Measurements from ENCODE around the gene TRIP13.

Gene TRIP13

DNA sequence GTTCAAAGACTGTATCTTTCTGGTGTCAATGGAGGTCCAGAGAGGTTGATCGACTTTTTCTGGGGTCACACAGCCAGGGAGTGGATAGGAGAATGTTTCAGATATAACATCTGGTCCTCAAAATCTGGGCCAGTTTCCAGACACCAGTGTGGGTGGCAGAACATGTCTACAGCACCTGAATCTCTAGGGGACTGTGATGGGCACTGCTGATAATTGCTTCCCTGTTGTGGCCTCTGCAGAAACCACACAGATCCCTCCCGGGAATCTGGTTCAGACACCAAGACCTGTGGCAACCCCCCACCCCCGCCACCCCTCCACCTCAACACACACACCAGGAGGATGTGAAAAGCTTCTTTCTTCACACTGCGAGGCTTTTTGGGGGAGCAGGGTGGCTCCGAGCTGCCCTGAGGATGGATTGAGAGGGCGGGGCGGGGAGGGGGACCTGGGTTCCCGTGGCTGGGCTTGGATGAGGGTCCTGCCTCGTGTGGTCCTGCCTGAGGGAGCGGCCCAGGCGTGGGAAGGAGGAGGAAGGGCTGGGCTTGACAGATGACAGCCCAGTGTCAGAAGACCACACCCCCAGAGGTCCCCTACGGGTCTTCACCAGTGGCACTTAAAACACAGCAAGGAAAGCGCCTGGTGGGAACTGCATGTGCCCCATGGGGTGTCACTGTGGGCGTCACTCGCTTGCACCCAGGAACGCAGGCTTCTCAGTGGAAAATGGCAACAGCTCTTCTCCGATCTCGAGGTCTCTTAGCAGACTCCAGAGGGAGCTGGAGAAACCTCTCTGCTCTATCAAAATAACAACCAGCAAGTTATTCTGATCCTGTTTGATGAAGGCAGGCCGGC, 55.2 kb downstream of the TRIP13 start:
- no peak overlapping the region for H3K4me3 ChIP-seq (ENCODE audit: low read length)
- no peak for DNase-seq (ENCODE audit: low read depth)
- TF ChIP-seq, protein P1, sequence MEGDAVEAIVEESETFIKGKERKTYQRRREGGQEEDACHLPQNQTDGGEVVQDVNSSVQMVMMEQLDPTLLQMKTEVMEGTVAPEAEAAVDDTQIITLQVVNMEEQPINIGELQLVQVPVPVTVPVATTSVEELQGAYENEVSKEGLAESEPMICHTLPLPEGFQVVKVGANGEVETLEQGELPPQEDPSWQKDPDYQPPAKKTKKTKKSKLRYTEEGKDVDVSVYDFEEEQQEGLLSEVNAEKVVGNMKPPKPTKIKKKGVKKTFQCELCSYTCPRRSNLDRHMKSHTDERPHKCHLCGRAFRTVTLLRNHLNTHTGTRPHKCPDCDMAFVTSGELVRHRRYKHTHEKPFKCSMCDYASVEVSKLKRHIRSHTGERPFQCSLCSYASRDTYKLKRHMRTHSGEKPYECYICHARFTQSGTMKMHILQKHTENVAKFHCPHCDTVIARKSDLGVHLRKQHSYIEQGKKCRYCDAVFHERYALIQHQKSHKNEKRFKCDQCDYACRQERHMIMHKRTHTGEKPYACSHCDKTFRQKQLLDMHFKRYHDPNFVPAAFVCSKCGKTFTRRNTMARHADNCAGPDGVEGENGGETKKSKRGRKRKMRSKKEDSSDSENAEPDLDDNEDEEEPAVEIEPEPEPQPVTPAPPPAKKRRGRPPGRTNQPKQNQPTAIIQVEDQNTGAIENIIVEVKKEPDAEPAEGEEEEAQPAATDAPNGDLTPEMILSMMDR (conservative IDR thresholded peaks at IDR 0.05; ENCODE audit: low read depth, low read length) = no peak

DNA sequence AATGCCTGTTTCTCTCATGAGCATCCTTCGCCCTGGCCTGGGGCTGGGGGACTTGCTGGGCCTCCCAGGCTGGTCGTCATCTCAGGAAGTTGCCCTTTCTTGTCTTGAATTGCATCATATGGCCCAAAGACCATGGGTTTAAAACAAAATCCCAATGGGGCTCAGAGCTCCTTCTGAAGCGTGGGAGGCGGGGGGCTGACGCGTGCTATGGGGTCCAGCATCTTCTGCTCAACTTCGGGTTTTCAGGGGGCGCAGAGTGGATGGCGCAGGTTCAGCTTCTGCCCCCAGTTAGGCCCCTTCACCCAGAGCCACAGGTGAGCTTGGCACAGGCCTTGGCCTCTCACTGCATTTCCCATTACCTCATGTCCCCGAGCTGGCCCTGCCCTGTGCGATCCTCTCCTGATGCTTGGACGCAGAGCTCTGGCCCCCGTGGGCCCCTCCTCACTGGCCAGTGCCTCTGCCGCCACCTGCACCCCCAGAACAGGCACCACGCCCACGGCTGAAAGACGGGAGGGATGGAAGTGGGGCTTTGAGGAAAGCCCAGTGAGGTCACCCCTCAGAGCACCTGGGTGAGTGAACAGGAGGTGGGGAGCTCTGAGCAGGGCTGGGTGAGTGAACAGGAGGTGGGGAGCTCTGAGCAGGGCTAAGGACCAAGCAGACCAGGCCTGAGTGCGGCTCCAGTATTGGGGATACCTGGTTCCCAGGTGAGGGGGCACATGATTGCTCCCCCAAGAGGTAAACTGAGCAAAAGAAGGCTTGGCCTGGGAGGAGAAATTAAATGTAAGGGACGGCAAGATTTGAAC, 56.0 kb downstream of the TRIP13 start:
- no peak overlapping the region for H3K4me3 ChIP-seq (ENCODE audit: low read length)
- no peak for DNase-seq (ENCODE audit: low read depth)
- TF ChIP-seq, protein P1 (conservative IDR thresholded peaks at IDR 0.05; ENCODE audit: low read depth, low read length) = no peak

DNA sequence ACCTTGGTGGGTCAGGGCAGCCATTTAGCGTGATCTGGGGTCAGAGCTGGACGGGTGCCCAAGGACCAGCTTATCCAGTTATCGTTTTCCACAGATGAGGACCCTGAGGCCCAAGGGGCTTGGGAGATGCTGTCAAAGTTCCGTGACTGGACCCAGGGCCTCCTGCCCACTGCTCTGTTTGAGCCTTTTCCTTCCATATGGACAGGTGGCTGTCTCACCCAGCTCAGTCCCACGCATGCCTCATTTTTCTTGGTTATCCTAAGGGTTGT, 56.5 kb downstream of the TRIP13 start:
- no peak overlapping the region for H3K4me3 ChIP-seq (ENCODE audit: low read length)
- no peak for DNase-seq (ENCODE audit: low read depth)
- TF ChIP-seq, protein P1 (conservative IDR thresholded peaks at IDR 0.05; ENCODE audit: low read depth, low read length) = no peak

DNA sequence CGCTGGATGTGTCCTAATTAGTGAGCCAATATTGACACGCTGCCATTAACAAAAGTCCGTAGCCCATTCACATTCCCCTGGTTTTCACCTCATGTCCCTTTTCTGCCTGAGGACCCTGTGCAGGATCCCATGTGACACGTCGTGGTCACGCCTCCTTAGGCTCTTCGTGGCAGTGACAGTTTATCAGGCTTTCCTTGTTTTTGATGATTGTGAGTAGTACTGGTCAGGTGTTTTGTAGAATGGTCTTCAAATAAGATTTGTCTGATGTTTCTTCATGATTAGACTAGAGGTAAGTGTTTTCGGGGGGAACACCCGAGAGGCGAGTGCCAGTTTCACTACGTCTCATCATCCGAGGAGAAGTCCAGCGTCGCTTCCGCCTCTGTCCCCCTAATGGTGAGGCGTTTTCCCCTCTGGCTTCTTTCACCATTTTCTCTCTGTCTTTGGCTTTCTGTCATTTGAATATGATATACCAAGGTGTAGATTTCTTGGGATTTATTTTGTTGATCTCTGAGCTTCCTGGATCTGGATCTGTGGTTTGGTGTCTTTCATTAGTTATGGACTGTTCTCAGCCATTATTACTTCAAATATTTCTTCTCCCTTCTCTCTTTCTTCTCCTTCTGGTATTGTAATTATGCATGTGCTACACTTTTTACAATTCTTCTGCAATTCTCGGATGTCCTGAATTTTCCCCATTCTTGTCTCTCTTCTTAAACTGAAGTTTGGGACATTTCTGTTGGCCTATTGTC, 57.3 kb downstream of the TRIP13 start:
- H3K4me3 ChIP-seq (ENCODE audit: low read length) = no peak overlapping the region
- DNase-seq (ENCODE audit: low read depth) = no peak
- TF ChIP-seq, protein P1 (conservative IDR thresholded peaks at IDR 0.05; ENCODE audit: low read depth, low read length) = no peak

DNA sequence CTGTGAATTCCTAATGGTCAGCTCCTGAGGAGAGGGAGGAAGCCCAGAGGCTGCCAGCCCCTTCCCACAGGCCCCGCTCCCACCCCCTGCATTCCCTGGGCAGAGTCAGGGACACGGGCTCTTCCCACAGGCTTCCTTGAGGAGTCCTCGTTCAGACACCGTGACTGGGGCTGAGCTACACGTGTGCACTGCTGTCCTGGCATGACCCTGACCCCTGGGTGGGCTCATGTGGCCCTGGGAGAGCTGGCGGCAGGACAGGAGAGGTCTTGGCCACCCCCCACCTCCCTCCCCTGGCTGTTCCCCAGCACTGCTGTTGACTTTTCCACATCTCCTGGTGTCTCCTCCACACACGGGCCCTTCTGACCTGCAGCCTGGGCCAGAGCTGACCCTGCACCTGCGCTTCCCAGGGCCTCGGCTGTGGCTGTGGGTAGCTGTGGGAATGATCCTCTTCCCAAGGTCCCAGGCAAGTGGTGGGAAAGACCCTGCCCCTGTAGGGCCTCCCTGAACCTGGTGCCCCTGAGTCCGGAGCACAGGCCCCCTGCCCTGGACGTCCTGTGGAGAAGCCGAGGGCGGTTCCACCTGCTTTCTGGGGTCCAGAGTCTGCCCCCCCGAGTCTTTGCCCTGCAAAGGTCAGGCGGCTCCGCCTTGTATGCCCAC, 59.4 kb downstream of the TRIP13 start:
- H3K4me3 ChIP-seq (ENCODE audit: low read length) = no peak overlapping the region
- TF ChIP-seq, protein P1 (conservative IDR thresholded peaks at IDR 0.05; ENCODE audit: low read depth, low read length) = no peak
- DNase-seq (ENCODE audit: low read depth) = no peak

DNA sequence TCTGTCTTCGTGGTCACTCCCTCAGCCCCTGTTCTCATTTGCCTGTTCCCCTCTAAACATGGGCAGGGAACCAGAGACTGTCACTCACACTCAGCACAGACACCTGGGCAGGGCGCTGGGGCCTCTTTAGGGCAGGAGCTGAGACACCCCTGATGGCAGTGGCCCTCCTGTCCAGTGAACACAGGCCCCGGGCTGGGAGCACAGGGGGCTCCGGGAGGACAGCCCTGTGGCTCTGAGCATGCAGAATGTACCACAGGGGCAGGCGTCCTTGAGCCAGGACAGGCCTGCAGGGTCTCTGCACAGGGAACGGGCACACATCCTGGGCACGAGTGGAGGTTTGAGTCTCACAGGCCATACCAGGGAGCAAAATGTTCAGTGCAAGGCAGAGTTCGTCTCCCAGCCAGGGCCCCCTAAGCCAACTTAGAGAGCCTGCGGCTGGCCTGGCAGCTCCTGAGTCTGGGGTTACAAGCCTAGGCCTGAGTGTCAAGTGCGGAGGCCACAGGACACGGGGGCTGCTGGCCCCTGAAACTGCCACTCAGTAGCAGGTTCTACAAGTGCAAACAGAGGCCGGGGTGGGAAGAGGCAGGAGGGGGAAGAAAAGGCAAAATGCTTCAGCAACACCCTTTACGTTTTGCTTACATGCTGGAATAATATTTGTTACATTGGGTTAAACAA, 60.0 kb downstream of the TRIP13 start:
- TF ChIP-seq, protein P1 (conservative IDR thresholded peaks at IDR 0.05; ENCODE audit: low read depth, low read length) = no peak
- DNase-seq (ENCODE audit: low read depth) = no peak
- H3K4me3 ChIP-seq (ENCODE audit: low read length) = no peak overlapping the region
